GM19240 (cell line): ENCODE results near the gene CLTRN.
"Not testable (repeated sequence)": the region's sequence is repeated elsewhere in the genome, so short reads cannot be mapped to it uniquely, and the experiment has no call there.

Source experiments
- DNase-seq: peaks from one replicate; pipeline ENCODE4 v3.0.0; 2011; ENCODE audit warnings: low spot score; ENCODE audit not compliant: insufficient read length

CLTRN gene

DNA sequence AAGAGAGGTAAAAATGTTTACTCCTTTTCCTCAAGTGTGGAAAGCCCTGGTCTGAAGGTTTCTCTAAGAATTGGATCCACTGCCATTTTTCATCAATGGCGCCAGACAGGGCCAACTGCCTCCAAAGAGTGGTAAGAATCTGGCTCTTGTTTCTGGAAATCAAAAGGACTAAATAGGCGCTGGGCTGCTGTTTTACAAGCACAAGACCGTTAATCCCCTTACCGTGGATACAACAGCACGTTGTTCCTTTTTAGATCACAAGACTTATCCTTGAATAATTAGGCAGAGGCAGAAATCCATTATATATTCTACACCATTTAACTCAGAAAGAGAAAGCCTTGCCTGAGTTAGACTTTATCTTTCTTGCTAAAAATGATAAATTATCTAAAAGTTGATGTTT lies 10.6 kb downstream of the CLTRN start:
- no peak for DNase-seq

DNA sequence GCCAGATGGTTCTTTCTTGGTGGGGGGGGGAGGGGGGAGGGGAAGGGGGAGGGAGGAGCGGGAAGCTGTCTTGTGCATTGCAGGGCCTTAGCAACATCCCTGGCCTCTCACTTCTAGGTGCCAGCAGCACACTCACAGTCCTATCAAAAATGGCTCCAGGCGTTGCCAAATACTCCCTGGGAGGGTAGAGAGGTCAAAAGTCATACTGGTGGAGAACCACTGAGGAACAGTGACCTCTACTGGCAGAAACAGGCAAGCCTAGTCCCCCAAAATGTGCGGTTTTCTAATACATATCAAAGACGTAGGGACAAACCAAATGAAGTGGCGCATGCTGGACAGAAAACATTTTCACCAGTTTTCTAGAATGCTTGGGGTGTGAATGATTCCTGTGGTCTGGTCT lies 17.1 kb downstream of the CLTRN start:
- not testable (repeated sequence) for DNase-seq

DNA sequence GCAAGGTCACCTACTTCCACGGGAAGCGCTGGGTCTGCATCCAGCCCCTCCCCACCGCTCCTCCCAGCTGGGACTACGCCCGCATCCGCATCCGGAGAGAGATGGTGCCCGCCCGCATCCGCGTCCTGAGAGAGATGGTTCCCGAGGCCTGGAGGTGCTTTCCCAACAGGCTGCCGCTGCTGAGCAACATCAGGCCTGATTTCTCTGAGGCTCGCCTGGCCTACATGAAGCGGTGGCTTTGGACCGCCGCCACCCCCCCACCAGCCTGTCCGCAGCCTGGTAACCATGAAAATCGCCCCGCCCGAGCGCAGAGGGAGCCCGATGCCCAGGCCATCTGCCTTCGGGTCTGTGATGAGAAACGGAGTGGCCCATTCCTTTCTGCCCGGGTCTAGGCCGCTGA lies 18.1 kb downstream of the CLTRN start:
- DNase-seq, result no peak

DNA sequence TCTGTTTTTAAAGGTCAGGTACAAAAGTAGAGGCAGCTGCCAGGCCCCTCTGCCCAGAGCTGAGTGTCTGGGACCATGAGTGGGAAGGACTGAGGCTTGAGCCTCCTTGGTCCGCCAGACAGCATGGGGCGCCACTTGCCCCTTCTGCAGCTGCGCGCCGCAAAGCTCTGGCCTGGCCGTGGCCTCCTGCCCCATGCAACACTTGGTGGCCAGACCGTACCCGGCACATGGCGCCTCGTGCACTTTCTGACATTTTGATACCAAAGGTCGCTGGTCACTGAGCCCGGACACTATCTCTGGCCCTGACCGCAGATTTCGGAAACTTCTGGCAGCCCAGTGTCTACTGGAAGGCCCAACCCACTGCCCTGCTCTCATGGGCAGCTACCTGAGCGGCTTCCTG lies 18.6 kb downstream of the CLTRN start:
- DNase-seq, result no peak

DNA sequence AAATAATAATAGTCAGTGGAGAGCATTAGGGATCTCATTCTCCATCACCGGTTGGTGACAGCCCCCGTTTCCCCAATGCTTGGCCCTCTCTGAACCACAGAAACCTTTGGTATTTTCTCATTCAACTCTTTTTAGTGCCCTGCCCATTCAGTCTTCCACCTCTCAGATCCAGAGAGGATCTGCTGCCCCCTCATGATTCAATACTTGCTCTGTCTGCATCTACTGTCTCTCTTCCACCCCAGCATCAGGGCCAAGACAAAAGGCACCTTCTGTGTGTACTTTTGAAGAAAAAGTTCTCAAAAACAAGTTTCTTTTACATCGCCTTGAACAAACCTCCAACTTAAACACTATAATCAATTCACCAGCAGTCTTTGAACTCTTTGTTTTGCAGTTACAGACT lies 19.3 kb downstream of the CLTRN start:
- no peak for DNase-seq

DNA sequence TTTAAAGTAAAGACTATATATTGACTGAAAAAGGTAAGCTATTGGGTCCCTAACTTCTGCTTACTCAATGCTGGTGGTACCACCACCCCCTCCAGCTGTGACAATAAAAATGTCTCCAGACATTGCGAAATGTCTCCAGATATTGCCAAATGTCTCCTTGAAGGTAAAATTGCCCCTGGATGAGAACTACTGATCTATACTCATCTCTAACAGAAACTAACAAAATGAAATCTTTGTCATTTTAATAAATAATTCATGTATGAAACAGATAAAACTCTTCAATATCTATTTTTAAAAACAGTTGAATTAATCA lies 20.1 kb downstream of the CLTRN start:
- DNase-seq, result no peak

DNA sequence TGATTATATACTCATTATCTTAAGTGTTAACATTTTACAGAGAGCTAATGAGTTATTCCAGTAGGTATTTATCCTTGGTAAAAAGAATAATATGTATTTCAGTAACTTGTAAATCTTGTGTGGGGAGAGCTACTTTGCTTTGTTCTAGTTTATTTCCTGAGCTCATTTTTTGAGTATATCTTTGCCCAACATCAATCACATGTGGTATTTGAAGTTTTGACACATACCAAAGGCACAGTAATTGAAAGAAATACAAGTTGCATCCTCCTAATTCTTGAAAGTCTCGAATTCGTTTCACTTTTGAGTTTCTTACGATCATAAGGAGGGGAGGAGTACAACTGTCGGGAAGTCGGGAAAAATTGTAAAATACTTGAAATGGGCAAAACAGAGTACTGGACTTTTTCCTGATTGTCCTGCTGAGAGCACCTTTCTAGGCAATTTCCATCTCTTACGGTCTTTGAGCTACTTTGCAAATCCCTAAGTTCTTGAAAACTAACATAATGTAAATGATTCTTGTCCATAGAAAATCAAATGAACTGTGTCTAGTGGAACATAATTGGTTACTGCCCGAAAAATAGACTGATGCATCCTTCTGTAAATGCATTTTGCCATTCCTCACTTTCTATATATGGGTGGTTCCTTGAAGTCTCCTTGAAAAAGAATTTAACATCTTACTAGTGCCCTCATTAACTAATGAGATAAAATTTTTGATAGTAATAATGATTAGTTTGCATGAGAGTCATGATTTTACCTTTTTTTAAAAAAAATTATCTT lies 20.6 kb downstream of the CLTRN start:
- DNase-seq, result no peak

DNA sequence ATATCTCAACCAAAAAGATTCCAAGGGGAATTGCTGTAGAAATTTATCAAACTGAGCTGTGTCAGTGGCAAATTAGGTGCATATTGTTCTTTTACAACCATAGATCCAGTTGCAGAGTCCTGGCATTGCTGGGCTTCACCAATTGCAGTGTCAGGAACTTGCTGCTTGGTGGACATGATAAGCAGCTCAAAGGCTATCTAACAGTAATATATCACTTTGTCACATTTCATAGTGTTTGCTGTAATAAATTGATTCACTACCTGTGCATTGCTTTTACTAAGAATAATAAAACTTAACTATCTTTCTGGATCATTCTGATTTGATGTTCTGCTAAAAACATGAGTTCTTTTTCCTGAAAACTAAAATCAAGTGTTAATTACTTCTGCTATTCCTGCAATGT lies 33.0 kb downstream of the CLTRN start:
- DNase-seq, result no peak

DNA sequence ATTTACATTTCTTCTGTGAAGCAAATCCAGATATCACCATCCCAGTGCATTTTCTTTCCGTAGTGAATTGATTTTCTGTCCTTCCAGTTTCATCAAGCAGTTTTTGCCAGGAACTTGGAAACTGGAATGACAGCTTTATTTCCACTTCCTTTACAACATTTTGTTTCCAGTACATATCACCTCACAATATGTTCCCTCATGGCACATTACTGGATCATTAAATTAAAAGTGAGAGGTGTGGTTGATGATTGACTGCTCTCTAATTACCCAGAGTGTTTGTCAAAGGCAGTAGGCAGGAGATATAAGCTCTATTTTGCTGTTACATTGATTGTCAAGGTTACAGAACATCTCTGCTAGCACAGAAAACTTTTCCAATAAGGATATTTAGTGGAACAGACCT lies 41.6 kb downstream of the CLTRN start:
- no peak for DNase-seq

DNA sequence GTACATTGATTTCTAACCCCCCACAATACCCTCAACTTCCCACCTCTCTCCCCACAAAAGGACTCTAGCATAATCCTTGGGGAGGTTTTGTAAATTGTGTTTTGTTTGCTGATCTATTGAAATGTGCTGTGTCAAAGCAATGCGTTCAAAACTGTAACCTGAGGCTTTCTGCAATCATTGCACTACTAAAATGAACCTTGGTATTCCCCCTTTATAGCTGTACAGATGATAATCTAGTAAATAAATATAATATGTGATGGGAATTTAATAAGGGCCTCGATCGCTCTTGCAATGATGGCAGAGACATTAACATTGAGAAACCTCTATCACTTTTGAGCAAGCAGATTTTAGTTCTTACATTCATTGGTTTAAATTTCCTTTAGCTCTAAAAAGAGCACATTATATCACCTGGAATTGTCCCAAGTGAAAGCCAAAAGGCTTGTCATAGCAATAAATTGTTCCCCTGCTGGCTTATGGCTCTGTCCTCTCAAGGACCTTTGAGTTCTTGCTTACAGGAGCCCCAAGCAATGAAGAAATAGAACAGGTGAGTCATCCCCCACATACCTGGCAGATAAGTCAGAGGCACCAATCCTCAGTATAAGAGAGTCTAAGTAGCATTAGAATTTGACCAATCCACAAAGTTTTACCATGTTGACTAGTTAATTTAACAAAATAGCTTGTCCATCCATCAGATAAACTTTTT lies 45.4 kb downstream of the CLTRN start:
- no peak for DNase-seq

DNA sequence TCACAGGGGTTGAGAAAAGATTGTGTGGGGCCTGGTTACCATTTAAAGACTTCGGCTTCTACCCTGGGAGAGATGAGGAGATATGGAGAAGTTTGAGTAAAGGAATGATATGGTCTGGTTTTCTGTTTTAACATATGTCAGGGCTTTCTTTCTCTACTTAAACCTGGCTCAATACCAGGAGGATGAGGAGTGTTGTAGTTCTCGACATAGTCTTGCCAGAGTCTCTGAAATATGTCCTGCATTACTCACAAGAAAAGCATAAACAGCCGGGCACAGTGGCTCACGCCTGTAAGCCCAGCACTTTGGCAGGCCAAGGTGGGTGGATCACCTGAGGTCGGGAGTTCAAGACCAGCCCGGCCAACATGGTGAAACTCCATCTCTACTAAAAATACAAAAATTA lies 47.5 kb downstream of the CLTRN start:
- DNase-seq, result no peak

DNA sequence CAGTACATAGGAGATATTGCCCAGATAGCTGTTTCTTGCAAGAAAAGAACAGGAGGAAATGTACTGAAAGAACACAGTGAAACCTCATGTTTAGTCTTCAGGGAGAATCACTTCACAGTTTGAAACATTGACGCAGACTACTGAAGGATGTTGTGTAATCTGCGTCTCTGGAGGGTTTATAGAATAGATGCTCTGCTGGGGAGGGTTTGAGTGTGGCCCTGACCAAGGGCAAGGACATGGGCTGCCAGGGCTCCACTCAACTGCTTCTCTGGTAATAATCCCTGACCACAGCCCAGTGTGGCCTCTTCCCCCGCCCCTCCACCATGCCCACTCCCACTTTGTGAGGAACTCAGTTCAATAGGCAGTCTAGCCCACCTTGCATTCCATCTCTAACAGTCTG lies 48.1 kb downstream of the CLTRN start:
- no peak for DNase-seq

DNA sequence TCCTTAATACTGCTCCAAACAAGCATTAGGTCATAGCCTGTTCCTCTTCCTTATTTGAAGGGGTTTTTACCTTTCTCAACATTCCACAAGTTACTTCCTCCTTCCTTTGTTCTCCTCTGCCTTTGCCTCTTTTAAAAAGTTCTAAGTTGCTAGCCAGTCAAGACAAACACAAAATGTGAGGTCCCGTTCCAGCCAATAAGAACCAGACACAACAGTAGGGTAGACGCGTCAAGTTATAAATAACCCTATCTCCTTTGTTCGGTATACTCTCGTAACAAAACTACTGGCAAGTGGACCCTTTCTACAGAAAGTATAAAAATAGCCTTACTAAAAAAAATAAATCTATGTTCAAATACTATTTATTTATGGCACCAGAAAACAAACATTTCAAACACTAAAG lies 57.5 kb downstream of the CLTRN start:
- DNase-seq, result no peak

DNA sequence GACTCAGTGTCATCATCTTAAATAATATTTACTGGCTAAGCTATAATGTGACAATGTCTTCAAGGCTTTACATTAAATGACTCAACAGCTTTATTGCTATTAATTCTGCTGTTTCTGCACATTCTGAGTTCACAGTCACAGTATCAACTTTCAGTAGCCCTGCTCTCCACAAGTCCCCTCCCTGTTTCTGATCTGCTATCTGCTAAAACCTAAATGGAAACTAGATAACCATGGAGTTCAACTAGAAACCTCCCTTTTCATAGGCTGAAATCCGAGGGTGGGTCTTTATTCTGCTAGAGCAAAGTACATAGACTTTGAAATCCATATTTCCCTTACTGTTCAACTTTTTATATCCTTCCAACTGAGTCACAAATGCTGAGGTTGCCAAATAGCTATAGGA lies 58.5 kb downstream of the CLTRN start:
- DNase-seq, result no peak

DNA sequence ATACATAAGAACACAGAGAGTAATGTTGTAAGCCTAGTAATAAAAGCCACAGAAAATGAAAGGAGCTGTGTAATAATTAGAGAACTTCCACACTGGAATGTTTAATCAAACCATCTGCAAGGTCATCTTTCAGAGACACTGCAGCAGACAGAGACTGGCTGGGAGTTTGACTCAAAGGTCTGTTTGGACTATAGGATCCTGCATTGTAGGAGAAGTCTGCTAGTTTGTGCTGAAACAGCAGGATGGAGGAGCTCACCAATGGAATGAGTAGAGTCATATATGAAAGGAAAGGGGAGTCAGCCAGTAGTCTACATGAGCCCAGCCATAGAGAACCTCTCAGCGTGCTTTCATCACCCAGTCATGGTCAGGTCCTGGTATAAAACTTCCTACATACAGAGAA lies 59.4 kb downstream of the CLTRN start:
- no peak for DNase-seq

DNA sequence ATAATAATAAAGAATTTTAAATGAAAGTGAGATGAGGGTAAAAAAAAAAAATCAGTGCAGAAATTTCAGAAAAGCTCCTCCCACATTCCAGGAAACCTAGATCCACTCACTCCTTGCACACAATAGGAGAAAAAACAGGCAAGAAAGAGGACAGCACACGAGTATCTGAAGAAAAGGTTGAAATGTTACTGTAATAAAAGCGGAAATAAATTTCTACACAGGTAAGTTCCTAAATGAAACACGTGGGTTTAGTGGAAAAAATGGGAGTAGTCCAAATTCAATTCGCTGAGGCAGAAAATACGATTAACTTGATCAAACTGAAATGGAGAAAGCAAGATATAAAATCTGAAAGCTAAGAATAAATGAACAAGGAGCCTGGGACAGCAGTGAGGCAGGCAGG lies 61.8 kb downstream of the CLTRN start:
- DNase-seq, result no peak

DNA sequence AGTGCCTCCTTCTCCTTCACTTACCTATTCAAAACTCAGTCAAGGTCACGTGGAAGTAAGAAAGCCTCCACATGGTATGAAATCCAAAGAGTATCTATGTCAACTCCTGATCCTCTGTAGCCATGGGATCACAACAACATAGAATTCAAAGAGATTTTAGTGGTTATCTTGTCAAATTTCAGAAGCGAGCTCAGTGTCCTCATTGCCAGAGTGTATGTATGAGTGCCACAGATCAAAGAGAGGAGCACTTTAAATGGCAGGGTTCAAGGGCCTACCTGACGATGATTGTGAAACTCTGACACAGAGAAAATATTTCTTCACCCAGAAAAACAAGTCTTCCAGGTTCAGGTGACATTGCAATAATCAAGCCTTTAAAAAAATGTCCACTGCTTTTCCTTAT lies 62.7 kb downstream of the CLTRN start:
- DNase-seq, result no peak

DNA sequence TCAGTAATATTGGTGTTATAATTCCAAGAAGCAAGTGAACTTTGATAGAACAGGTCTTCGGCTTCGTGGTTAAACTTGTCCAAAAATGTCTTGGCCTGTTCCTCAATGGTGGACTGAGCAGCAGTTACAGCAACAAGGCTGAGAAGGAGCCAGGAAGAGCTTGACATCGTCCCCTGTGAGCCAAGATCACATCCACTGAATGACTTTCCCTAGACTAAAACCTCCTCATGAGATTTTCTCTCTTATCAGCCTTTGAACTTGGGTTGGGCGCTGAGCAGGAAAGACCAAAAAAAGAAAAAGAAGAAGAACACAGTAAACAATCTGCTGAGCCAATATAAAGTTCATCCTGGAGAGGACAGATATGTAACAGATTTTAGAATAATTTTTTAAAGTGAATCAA lies 63.9 kb downstream of the CLTRN start, which contains the start of gene ACE2:
Gene ACE2, minus strand, starts transcription at position 216 of the 400 bp plus-strand sequence. Its CDS starts 49 bp downstream, at position 167.
- no peak for DNase-seq

DNA sequence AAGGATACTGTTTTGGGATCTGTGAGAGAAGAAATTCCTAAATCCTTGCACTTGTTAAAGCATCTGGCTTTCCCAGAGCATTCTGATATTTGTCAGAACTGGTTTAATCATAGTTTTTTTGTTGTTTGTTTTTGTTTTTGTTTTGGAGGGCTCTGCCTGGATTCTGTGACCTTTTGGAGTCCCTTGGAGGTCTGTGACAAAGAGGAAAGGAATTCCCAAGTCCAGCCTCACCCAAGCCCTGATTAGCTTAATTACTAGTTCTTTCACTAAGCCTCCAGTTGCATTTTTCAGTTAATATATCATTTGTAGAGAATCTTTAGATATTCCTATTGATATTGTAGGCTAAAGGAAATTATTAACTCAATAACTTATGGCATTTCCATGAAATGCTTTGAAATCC lies 64.6 kb downstream of the CLTRN start:
- DNase-seq, result no peak

DNA sequence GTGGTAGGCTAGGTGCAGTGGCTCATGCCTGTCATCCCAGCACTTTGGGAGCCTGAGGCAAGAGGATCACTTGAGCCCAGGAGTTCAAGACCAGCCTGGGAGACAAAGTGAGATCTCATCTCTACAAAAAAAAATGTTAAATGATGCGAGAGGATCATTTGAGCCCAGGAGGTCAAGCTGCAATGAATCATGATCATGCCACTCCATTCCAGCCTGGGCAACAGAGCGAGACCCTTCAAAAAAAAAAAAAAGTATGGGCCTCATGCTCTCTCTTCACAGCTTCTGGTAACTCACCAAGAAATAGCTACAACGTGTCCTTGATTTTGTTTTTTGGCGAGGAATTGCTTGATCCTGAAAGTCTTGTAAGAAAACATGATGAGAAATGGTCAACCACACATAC lies 65.1 kb downstream of the CLTRN start:
- no peak for DNase-seq

DNA sequence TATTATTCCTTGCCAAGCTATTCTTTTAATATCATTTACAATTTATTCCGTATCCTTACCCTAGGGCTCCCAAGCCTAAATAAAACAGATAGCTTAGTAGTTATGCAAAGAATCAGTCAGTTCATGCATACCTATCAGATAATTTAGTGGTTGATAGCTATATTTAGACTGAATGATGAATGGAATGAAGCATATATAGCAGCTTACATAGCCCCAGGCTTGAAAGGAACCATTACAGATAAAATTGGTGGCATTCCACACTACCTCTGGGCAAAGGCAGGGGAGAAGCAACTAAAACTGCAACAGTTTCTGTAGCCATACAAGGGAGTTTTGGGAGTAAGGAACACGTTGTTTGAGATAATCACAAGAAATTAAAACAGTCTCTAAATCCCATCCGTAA lies 66.6 kb downstream of the CLTRN start:
- DNase-seq, result no peak

DNA sequence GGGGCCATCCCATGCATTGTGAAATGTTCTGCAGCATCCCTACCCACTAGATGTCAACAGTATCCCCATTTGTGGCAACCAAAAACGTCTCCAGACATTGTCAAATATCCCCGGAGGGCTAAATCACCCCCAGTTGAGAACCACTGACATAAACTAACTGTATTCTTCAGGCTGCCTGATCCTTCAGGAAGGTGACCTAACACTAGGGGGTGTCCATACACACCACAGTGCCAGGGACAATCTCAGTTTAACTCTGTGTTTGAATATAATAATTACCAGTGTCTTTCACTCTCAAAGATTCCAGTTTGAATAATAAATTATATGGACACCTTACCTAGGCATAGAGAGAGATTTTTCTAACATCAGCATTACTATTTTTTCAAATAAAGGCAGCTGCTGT lies 70.2 kb downstream of the CLTRN start:
- no peak for DNase-seq
